H1 (cell line): ENCODE data around the gene CUBN.

ENCODE experiments used
- BRCA1 ChIP-seq: IDR thresholded peaks from 2 replicates; pipeline ENCODE4 v1.6.1; 2012; ENCODE audit warnings: low read depth, low read length, improper control_type of control experiment
- CEBPB ChIP-seq: IDR thresholded peaks from 2 replicates; pipeline ENCODE4 v1.6.1; 2012; ENCODE audit warnings: low read depth, low read length
- CHD2 ChIP-seq: IDR thresholded peaks from 2 replicates; pipeline ENCODE4 v1.6.1; 2012; ENCODE audit warnings: low read length, improper control_type of control experiment
- EP300 ChIP-seq, 2 experiments: IDR thresholded peaks; 1 replicate in 1 of 2; 2 replicates in 1 of 2; pipeline ENCODE4 v1.6.1; 2011 to 2012; ENCODE audit warnings: low read depth in 2 of 2, low read length in 2 of 2, mild to moderate bottlenecking in 2 of 2, borderline replicate concordance in 1 of 2, inconsistent platforms in 1 of 2, moderate library complexity in 1 of 2
- EZH2 ChIP-seq: fragments of 200-600 bp; sonication (generic); IDR thresholded peaks from 2 replicates; pipeline ENCODE4 v1.7.1; 2012; ENCODE audit warnings: low read depth, mild to moderate bottlenecking, moderate library complexity, low read length, inconsistent platforms; ENCODE audit not compliant: severe bottlenecking
- FOSL1 ChIP-seq: IDR thresholded peaks from 2 replicates; pipeline ENCODE4 v1.6.1; 2011; ENCODE audit warnings: mild to moderate bottlenecking, low read depth, low read length, moderate library complexity; ENCODE audit not compliant: insufficient read depth
- JUN ChIP-seq: IDR thresholded peaks from 2 replicates; pipeline ENCODE4 v1.6.1; 2011; ENCODE audit warnings: low read depth, mild to moderate bottlenecking, improper control_type of control experiment, low read length
- POLR2A ChIP-seq, 2 experiments: IDR thresholded peaks; 1 replicate in 1 of 2; 2 replicates in 1 of 2; pipeline ENCODE4 v1.6.1; 2011; ENCODE audit warnings: low read depth in 2 of 2, low read length in 2 of 2, mild to moderate bottlenecking in 2 of 2; ENCODE audit errors: control extremely low read depth in 1 of 2
- TF ChIP-seq, protein P1 (sequence below), 3 experiments: IDR thresholded peaks; 1 replicate in 2 of 3; 2 replicates in 1 of 3; pipeline versions ENCODE4 v1.5.1 to v1.6.1; 2011; ENCODE audit warnings: low read length in 3 of 3, mild to moderate bottlenecking in 3 of 3, inconsistent platforms in 2 of 3, low read depth in 1 of 3, moderate library complexity in 1 of 3; ENCODE audit not compliant: insufficient read depth in 1 of 3; ENCODE audit errors: control extremely low read depth in 1 of 3
- TF ChIP-seq, protein P2 (sequence below): IDR thresholded peaks from 2 replicates; pipeline ENCODE4 v1.6.1; 2012; ENCODE audit warnings: inconsistent platforms

DNA sequence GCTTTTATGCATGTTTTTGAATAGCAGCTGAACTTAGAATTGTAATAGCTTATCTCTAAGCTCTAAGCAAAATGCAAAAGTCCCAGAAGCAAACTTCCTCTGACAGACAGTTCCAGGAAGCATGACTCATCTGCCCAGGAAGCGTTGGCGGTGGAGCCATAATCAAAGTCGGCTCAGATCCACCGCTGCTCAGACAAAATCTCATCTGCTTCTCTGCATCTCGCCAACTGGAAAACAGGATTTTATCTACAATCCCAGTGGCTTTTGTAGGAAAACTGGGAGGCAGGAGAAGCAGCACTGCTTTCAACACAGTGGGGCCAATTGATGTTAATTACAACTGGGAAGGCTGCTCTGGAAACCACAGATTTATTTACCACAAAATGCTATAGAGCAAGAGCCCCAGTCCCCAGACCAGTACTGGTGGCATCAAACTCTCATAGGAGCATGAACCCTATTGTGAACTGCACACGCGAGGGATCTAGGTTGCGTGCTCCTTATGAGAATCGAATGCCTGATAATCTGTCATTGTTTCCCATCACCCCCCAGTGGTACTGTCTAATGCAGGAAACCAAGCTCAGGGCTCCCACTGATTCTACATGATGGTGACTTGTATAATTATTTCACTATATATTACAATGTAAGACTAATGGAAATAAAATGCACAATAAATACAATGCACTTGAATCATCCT, 99.9 kb downstream of the CUBN start:
- TF ChIP-seq FOSL1 = no peak
- TF ChIP-seq BRCA1 = no peak
- no peak for TF ChIP-seq JUN
- TF ChIP-seq, protein P1, sequence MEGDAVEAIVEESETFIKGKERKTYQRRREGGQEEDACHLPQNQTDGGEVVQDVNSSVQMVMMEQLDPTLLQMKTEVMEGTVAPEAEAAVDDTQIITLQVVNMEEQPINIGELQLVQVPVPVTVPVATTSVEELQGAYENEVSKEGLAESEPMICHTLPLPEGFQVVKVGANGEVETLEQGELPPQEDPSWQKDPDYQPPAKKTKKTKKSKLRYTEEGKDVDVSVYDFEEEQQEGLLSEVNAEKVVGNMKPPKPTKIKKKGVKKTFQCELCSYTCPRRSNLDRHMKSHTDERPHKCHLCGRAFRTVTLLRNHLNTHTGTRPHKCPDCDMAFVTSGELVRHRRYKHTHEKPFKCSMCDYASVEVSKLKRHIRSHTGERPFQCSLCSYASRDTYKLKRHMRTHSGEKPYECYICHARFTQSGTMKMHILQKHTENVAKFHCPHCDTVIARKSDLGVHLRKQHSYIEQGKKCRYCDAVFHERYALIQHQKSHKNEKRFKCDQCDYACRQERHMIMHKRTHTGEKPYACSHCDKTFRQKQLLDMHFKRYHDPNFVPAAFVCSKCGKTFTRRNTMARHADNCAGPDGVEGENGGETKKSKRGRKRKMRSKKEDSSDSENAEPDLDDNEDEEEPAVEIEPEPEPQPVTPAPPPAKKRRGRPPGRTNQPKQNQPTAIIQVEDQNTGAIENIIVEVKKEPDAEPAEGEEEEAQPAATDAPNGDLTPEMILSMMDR (IDR thresholded peaks at IDR 0.05; ENCODE audit: control extremely low read depth in 1 of 3, insufficient read depth in 1 of 3, low read depth in 1 of 3, low read length in 3 of 3) = no peak
- no peak for TF ChIP-seq EP300 (IDR thresholded peaks at IDR 0.05; ENCODE audit: borderline replicate concordance in 1 of 2, low read depth in 2 of 2, low read length in 2 of 2)
- no peak for TF ChIP-seq EZH2
- TF ChIP-seq POLR2A (IDR thresholded peaks at IDR 0.05; ENCODE audit: control extremely low read depth in 1 of 2, low read depth in 2 of 2, low read length in 2 of 2) = no peak
- TF ChIP-seq CHD2 = no peak
- TF ChIP-seq CEBPB = no peak
- TF ChIP-seq, protein P2, sequence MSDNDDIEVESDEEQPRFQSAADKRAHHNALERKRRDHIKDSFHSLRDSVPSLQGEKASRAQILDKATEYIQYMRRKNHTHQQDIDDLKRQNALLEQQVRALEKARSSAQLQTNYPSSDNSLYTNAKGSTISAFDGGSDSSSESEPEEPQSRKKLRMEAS = no peak
